GM12878 (cell line): ENCODE data around the gene EIF4B. TPM values are rescaled to one million over a fixed set of nuclear protein-coding genes. Genes with fewer than 3 reads are reported as not detected.

ENCODE experiments used
- ATAC-seq: fragments of 200-7000 bp; cut with Tn5 transposase; 3 replicates; pipeline ENCODE4 v1.9.1; 2020; ENCODE audit warnings: mild to moderate bottlenecking, moderate library complexity
- BruUV-seq: library from RNA; stranded (reverse); fragments of 400-500 nt; replicated peaks from 2 replicates; lab custom pipeline; 2021; lab: Mats Ljungman, UMichigan
- CTCF ChIA-PET: fragments of 300-600 bp; sonication (Branson Sonifier 250); formaldehyde crosslinking; extraction: SDS; loops from one replicate; lab custom pipeline; 2021; ENCODE audit warnings: inconsistent platforms; lab: Yijun Ruan, JAX
- POLR2A ChIA-PET: fragments of 350-600 bp; formaldehyde crosslinking; extraction: SDS; loops from one replicate; lab custom pipeline; 2021; ENCODE audit warnings: inconsistent platforms; lab: Charles Lee
- RAD21 ChIA-PET: fragments of 300-600 bp; sonication (Branson Sonifier 250); formaldehyde crosslinking; loops from one replicate; lab custom pipeline; 2023; ENCODE audit warnings: antibody characterized with exemption; ENCODE audit not compliant: unreplicated experiment; lab: Charles Lee
- SMC1A ChIA-PET: fragments of 300-600 bp; sonication (Branson Sonifier 250); formaldehyde crosslinking; loops from one replicate; lab custom pipeline; 2023; ENCODE audit not compliant: unreplicated experiment, uncharacterized antibody; lab: Charles Lee
- DNase-seq: peaks from one replicate; pipeline ENCODE4 v3.0.0-alpha.2; 2011; ENCODE audit warnings: low read depth, low spot score
- FAIRE-seq: peaks from 3 replicates; lab custom pipeline; 2011; peaks lifted over from hg19 to GRCh38; lab: Jason Lieb, UNC
- H2AFZ ChIP-seq: 2 replicates; pipeline ENCODE4 v1.6.0; 2011; ENCODE audit warnings: low read depth, low read length, control low read depth; ENCODE audit not compliant: control insufficient read depth
- H3K27ac ChIP-seq: 2 replicates; pipeline ENCODE4 v1.5.1; 2011; ENCODE audit warnings: control low read depth; ENCODE audit not compliant: control insufficient read depth, insufficient read depth
- H3K27me3 ChIP-seq, 2 experiments: replicated peaks in 1 of 2; 2 replicates each; pipeline versions ENCODE4 v1.6.0 to v1.6.1; 2011; ENCODE audit warnings: low read length in 1 of 2; ENCODE audit not compliant: control insufficient read depth in 2 of 2, insufficient read depth in 2 of 2
- H3K36me3 ChIP-seq, 2 experiments: 2 replicates each; pipeline ENCODE4 v1.5.1; 2011; ENCODE audit warnings: low read length in 1 of 2; ENCODE audit not compliant: control insufficient read depth in 2 of 2, insufficient read depth in 2 of 2
- H3K4me1 ChIP-seq: 2 replicates; pipeline ENCODE4 v1.6.1; 2011; ENCODE audit warnings: mild to moderate bottlenecking, low read length, moderate library complexity, mixed read lengths; ENCODE audit not compliant: control insufficient read depth, insufficient read depth
- H3K4me2 ChIP-seq: 2 replicates; pipeline ENCODE4 v1.6.0; 2011; ENCODE audit warnings: control low read depth; ENCODE audit not compliant: control insufficient read depth, insufficient read depth
- H3K4me3 ChIP-seq: fragments of 200-600 bp; sonication (generic); 2 replicates; pipeline ENCODE4 v1.5.1; 2016
- H3K79me2 ChIP-seq: 2 replicates; pipeline ENCODE4 v1.6.0; 2011; ENCODE audit warnings: low read length; ENCODE audit not compliant: control insufficient read depth, insufficient read depth
- H3K9ac ChIP-seq: 2 replicates; pipeline ENCODE4 v1.8.0; 2011; ENCODE audit warnings: low read length, control low read depth, mixed read lengths; ENCODE audit not compliant: control insufficient read depth, insufficient read depth
- H3K9me3 ChIP-seq: replicated peaks from 3 replicates; pipeline ENCODE4 v1.5.1; 2011; ENCODE audit warnings: mild to moderate bottlenecking, low read length; ENCODE audit not compliant: control insufficient read depth, insufficient read depth
- H4K20me1 ChIP-seq: 2 replicates; pipeline ENCODE4 v1.6.0; 2011; ENCODE audit not compliant: control insufficient read depth, insufficient read depth
- ASH2L ChIP-seq: fragments of 300-600, 200-600 bp; sonication (generic); IDR thresholded peaks from 2 replicates; pipeline ENCODE4 v1.6.1; 2017; ENCODE audit warnings: low read depth, mild to moderate bottlenecking, borderline replicate concordance
- CBX5 ChIP-seq: sonication (generic); IDR thresholded peaks from 2 replicates; pipeline ENCODE4 v1.6.1; 2016; ENCODE audit warnings: low read depth, moderate library complexity, mild to moderate bottlenecking, inconsistent platforms
- CEBPB ChIP-seq, 2 experiments: fragments of 150-350 bp in 1 of 2; IDR thresholded peaks; 2 replicates each; pipeline ENCODE4 v1.6.1; 2012 to 2014; ENCODE audit warnings: low read depth in 2 of 2, low read length in 2 of 2, borderline replicate concordance in 1 of 2, inconsistent platforms in 1 of 2
- GATAD2B ChIP-seq: fragments of 450-650 bp; conservative IDR thresholded peaks from 2 replicates; pipeline ENCODE4 v1.6.1; 2017; ENCODE audit warnings: low read depth, mild to moderate bottlenecking, moderate library complexity
- HCFC1 ChIP-seq: fragments of 150-350 bp; IDR thresholded peaks from 2 replicates; pipeline ENCODE4 v1.6.1; 2014; ENCODE audit warnings: low read length
- HDAC6 ChIP-seq: fragments of 200-600 bp; sonication (generic); IDR thresholded peaks from one replicate; pipeline ENCODE4 v1.8.0; 2017; ENCODE audit warnings: antibody characterized with exemption; ENCODE audit not compliant: unreplicated experiment
- IKZF2 ChIP-seq, 2 experiments: fragments of 450-650 bp; IDR thresholded peaks; 2 replicates each; pipeline ENCODE4 v1.6.1; 2017; ENCODE audit warnings: mild to moderate bottlenecking in 2 of 2, moderate library complexity in 2 of 2
- MYC ChIP-seq: IDR thresholded peaks from 2 replicates; pipeline ENCODE4 v1.6.1; 2011; ENCODE audit warnings: mild to moderate bottlenecking, low read length, moderate library complexity, inconsistent platforms; ENCODE audit not compliant: insufficient read depth, insufficient replicate concordance, insufficient read length, severe bottlenecking
- NR2C2 ChIP-seq: IDR thresholded peaks from 2 replicates; pipeline ENCODE4 v1.6.1; 2011; ENCODE audit warnings: borderline replicate concordance, low read depth; ENCODE audit not compliant: control insufficient read depth, insufficient read length
- PAX5 ChIP-seq: IDR thresholded peaks from 2 replicates; pipeline ENCODE4 v1.6.1; 2011; ENCODE audit warnings: low read depth, low read length, borderline replicate concordance
- RELA ChIP-seq: fragments of 450-650 bp; IDR thresholded peaks from 2 replicates; pipeline ENCODE4 v1.8.0; 2014; ENCODE audit warnings: borderline replicate concordance; ENCODE audit not compliant: partially characterized antibody
- RELB ChIP-seq: fragments of 450-650 bp; IDR thresholded peaks from 2 replicates; pipeline ENCODE4 v1.6.1; 2017; ENCODE audit warnings: low read depth, mild to moderate bottlenecking, moderate library complexity
- STAT3 ChIP-seq: IDR thresholded peaks from 2 replicates; pipeline ENCODE4 v1.6.1; 2011; ENCODE audit warnings: low read depth, low read length, improper control_type of control experiment
- WGBS: methylation state at CpG from one replicate; pipeline ENCODE4 v1.1.6; 2016; ENCODE audit warnings: low lambda C conversion rate; ENCODE audit not compliant: insufficient replicate concordance, insufficient coverage; ENCODE audit errors: missing lambda C conversion rate; 5-methylcytosine and 5-hydroxymethylcytosine counted together
- in situ Hi-C: fragments of 300-500 bp; cut with MboI; formaldehyde crosslinking; loops from 9 replicates; pipeline ENCODE4 v1.14.3; 2018; ENCODE audit warnings: mixed read lengths
- intact Hi-C: fragments of 100-400 bp; cut with micrococcal nuclease; formaldehyde crosslinking; loops from one replicate; pipeline ENCODE4 v1.14.2; 2022; ENCODE audit not compliant: unreplicated experiment
- polyA plus RNA-seq, 11 experiments: library from polyadenylated mRNA; depleted of rRNA in 4 of 11; unstranded in 6 of 11; stranded (reverse) in 5 of 11; fragments of >200 nt; fragmentation: Nextera tagmentation in 4 of 11; fragmentation: Illumina TruSeq in 1 of 11; extraction: Ambion mirVana in 4 of 11; extraction: Trizol in 1 of 11; gene quantifications; 1 replicate in 1 of 11; 2 replicates in 10 of 11; pipeline versions ENCODE4 v1.2.1 to v1.2.3, GENCODE V29; 2011 to 2016; ENCODE audit warnings: inconsistent platforms in 2 of 11, missing spikeins in 2 of 11, low read depth in 1 of 11
- total RNA-seq, 4 experiments: library from RNA; depleted of rRNA in 3 of 4; stranded (reverse); fragments of >200 nt in 3 of 4; fragmentation: Illumina TruSeq in 1 of 4; extraction: Trizol in 1 of 4; gene quantifications; 2 replicates each; pipeline versions ENCODE4 v1.2.1 to v1.2.3, GENCODE V29; 2013 to 2021

Gene EIF4B
- total and polyA plus RNA-seq, 10 of the 15 experiments (the other 5 are each of a cell fraction or from before 2014, with no cell fraction given) = 123 to 752 (median 431) TPM

DNA sequence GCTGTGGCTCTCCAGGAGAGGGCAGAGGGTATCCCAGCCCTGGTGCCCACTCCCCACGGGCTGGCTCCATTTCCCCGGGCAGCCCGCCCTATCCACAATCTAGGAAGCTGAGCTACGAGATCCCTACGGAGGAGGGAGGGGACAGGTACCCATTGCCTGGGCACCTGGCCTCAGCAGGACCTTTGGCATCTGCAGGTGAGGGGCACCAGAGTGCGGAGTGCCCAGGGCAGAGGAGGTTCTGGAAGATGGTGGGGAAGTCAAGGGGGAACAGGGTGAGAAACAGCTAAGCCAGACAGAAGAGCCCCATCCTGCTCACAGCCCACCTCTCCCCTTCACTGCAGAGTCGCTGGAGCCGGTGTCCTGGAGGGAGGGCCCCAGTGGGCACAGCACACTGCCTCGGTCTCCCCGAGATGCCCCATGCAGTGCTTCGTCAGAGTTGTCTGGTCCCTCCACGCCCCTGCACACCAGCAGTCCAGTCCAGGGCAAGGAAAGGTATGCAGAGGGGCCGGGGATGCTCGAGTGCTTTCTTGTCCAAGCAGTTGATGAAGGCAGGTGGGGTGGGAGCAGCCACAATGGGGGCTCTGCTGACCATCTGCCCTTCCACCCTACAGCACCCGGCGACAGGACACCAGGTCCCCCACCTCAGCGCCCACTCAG is 53.9 kb downstream of the EIF4B start (continued):
- no peak for TF ChIP-seq RELB
- TF ChIP-seq CEBPB (IDR thresholded peaks at IDR 0.05; ENCODE audit: borderline replicate concordance in 1 of 2, low read depth in 2 of 2, low read length in 2 of 2) = no peak
- no peak for TF ChIP-seq IKZF2 (IDR thresholded peaks at IDR 0.05)
- no peak for TF ChIP-seq HDAC6
- no peak for TF ChIP-seq HCFC1

GRCh38 chr12:53060721-53061276 is 54.5 kb downstream of the EIF4B start:
- Histone ChIP-seq H3K79me2 (no peaks in the 10 kb centered on the region), H4K20me1 (no peaks in the 10 kb centered on the region), H3K4me1 (no peaks in the 10 kb centered on the region), H2AFZ (no peak overlapping the region), H3K4me2 (no peak overlapping the region), H3K27ac (no peak overlapping the region), H3K4me3 (no peak overlapping the region), H3K36me3 (peaks cover 5 to 6% of the 10 kb centered on the region in 2 experiments; a peak in 3 of 4 replicates), H3K9me3 (no peaks in the 10 kb centered on the region), H3K9ac (no peak overlapping the region), H3K27me3 (no peaks in the 10 kb centered on the region)
- in situ Hi-C loops (no loop called here), intact Hi-C loops (no loop called here)
- ChIA-PET SMC1A (no interaction called here), RAD21 (no interaction called here), CTCF (interaction anchor here (1.2 to 2.0 kb wide), 4 partner anchors 10 to 42 kb away, joined by 3 to 7 read pairs (median 5); partner anchors contain the start of gene SOAT2), POLR2A (no interaction called here)
- no peak for TF ChIP-seq STAT3
- no peak for TF ChIP-seq PAX5
- no peak for TF ChIP-seq ASH2L
- no peak for TF ChIP-seq CBX5
- TF ChIP-seq GATAD2B = no peak
- TF ChIP-seq NR2C2 = no peak
- no peak for TF ChIP-seq RELB
- no peak for TF ChIP-seq RELA
- no peak for TF ChIP-seq MYC
- FAIRE-seq (no peak), DNase-seq (no peak), ATAC-seq (no peak)
- no TSS peak for BruUV-seq
- 54% methylated on average over 17 of the region's 18 CpGs for WGBS
